Limb (tissue), 2 donors: ENCODE measurements around the gene CYSRT1.

Experiments used
- DNase-seq, 2 donors: peaks; one replicate each; pipeline ENCODE4 v3.0.0-alpha.2; 2016; ENCODE audit errors: extremely low spot score in 2 of 2

The CYSRT1 gene

DNA sequence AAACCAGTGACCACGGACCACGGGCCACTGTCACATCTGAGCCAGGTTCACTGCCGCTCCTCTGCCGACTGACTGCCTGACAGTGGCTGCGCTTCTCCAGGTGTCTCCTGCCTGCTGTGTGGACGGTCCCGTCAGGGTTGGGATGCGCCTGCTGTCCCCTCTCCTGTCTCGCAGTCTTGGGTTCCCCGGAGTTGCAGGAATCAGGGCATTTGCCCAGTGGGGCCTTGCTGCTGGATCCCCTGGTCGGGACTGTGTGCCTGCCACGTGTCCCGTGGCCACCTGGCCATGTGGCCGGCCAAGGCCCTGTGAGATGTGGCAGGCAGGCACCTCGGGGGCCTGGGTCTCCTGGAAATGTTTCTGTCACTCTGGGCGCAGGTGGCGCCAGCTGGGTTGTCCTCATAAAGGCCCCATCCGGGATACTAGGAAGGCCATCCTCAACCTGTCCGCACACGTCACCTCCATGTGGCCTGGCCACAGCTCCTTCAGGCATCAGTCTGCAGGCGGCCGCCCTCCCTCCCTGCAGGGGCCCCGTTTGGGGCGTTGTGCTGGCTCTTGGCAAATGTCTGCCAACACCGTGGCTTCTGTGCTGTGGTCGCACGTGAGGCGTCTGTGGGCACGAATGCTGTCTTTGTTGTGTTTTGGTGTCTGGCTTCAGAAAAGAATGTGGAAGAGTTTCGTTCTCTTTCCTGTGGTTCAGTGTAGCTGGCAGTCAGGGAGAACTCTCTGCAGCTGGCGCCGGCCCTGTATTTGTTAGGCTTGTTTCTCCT lies 46.1 kb downstream of the CYSRT1 start:
- no peak for DNase-seq

DNA sequence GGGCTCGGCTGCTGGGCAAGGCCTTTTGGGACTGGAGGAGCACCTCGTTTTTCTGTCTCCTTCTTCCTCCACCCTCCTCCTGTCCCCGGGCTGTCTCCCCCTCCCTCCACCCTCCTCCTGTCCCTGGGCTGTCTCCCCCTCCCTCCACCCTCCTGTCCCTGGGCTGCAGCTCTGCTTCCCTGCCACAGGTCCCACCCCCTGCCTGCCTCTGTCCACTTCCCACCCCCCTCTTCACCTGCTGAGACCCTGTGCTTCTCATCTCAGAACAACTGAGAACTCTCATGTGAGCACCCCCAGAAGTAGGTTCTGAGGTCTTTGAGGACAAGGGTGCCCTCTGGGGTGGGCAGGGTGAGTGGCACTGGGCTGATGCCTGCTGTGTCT lies 46.7 kb downstream of the CYSRT1 start:
- no peak for DNase-seq

DNA sequence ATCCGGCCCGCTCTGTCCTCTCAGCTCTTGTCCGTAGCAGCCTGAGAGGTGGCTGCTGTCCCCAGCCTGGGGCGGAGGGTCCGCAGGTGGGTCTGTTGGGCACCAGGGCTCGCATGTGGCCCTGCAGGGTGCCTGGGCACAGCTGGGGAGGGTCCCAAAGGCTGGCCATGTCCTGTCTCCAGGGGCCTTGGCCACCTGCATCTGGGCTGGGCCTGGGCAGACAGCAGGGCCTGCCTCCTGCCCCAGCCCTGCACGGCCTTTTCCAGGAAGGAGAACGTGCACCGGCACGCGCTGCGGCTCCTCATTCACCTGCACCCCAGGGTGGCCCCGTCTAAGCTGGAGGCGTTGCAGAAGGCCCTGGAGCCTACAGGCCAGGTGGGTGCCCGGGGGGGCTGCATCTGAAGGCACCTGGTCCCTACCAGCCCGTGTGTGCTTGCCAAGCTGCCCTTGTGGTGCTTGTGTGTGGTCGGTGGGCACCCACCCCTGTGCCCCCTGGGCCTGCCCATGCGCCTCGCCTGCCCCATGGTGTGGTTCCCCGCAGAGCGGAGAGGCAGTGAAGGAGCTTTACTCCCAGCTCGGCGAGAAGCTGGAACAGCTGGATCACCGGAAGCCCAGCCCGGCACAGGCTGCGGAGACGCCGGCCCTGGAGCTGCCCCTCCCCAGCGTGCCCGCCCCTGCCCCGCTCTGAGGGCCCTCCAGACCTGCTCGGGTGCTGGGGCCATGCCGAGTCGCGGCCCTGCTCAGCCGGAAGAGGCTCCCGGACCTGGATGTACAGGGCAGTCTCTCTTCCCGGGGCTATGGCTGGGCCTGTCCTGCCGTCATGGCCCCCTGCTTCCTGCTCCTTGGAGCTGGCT lies 47.5 kb downstream of the CYSRT1 start:
- DNase-seq = no peak

- no peak for DNase-seq
Observed at GRCh38 chr9:137273095-137273490, 48.1 kb downstream of the CYSRT1 start.

DNA sequence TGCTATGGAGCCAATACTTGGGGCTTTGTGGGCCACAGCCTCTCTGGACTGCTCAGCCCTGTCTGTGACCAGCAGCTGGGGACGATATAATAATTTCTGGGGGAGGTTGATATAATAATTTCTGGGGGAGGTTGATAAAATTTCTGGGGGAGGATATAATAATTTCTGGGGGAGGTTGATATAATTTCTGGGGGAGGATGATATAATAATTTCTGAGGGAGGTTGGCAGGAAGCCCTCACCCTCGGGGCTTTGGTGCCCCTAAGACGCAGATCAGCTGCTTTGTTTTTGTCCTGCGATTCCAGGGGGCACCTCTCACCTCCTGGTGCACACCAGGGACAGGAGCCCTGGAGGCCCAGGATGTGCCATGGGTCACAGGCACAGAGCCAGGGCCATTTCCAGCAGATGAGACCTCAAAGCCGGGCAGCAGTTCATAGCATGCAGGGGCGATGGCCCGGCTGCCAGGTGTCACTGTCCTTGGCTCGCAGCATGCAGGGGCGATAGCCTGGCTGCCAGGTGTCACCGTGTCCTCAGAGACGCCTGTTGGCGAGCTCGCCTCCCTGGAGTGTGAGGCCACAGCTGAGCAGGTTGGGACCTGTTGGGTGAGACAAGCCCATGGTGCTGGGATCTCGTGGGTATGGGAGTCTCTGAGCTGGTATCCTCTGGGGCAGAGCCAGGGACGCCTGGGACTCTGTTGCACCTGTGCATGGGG lies 48.8 kb downstream of the CYSRT1 start:
- no peak for DNase-seq

DNA sequence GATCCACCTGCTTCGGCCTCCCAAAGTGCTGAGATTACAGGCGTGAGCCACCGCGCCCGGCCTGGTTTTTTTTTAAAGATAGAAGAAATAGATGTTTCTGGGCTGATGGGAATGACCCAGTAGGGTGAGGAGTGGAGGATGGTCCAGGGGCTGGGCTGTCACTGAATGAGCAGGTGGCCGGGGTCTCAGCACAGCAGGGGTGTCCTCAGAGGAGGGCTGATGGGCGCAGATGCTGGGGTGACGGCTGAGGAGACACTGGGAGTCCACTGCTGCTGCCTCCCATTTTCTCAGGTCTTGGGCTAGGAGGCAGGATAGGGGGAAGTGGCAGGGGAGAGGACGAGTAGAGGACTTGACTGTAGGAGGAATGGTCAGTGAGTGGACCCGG lies 50.2 kb downstream of the CYSRT1 start:
- no peak for DNase-seq
